Head of caudate nucleus (tissue), 42 donors: ENCODE data around the gene ANGEL2.

Source experiments
- DNase-seq, 42 donors: peaks; one replicate each; pipeline versions ENCODE4 v3.0.0 to v3.0.0-alpha.2; 2020 to 2021; ENCODE audit warnings: mixed read lengths in 7 of 42
- intact Hi-C: fragments of 100-400 bp; cut with DNase I; formaldehyde crosslinking; loops from one replicate; pipeline ENCODE4 v1.15.0; 2022

The ANGEL2 gene

GRCh38 chr1:212959266-212960220 lies 56.1 kb downstream of the ANGEL2 start:
- intact Hi-C loops: no loop called here
- DNase-seq: no peak

GRCh38 chr1:212958175-212958574 lies 57.5 kb downstream of the ANGEL2 start:
- no peak for DNase-seq
- intact Hi-C loops: no loop called here

- DNase-seq: no peak
- intact Hi-C loops: no loop called here
Measured at GRCh38 chr1:212957546-212957945, 58.1 kb downstream of the ANGEL2 start.

GRCh38 chr1:212955961-212956620 lies 59.6 kb downstream of the ANGEL2 start:
- intact Hi-C loops: no loop called here
- no peak for DNase-seq

- DNase-seq: no peak
- intact Hi-C loops: no loop called here
Measured at GRCh38 chr1:212955098-212955497, 60.6 kb downstream of the ANGEL2 start.

GRCh38 chr1:212954514-212954913 lies 61.2 kb downstream of the ANGEL2 start:
- no peak for DNase-seq
- intact Hi-C loops: no loop called here

GRCh38 chr1:212953321-212953720 lies 62.3 kb downstream of the ANGEL2 start:
- intact Hi-C loops: no loop called here
- DNase-seq: no peak

GRCh38 chr1:212952641-212952976 lies 63.1 kb downstream of the ANGEL2 start:
- no peak for DNase-seq
- intact Hi-C loops: no loop called here

- no peak for DNase-seq
- intact Hi-C loops: no loop called here
Measured at GRCh38 chr1:212951947-212952640, 63.6 kb downstream of the ANGEL2 start.

- intact Hi-C loops: no loop called here
- peak in 24 of 42 donors; percentile 8 to 49 (median 18) for DNase-seq
Measured at GRCh38 chr1:212951126-212951946, 64.3 kb downstream of the ANGEL2 start.

- DNase-seq: peak; percentile 77 to 96 (median 90)
Measured at GRCh38 chr1:212950243-212951125, 65.2 kb downstream of the ANGEL2 start, which contains the start of gene VASH2. Gene VASH2, plus strand, starts transcription at chr1:212950541. Its CDS starts 1,002 bp downstream, at chr1:212951543.

GRCh38 chr1:212949771-212950170 lies 65.9 kb downstream of the ANGEL2 start:
- intact Hi-C loops: no loop called here

More at GRCh38 chr1:212950243-212951125, 65.2 kb downstream of the ANGEL2 start, which contains the start of gene VASH2:
- intact Hi-C loops: no loop called here

GRCh38 chr1:212946872-212947271 lies 68.8 kb downstream of the ANGEL2 start:
- intact Hi-C loops: no loop called here
- no peak for DNase-seq

More at GRCh38 chr1:212949771-212950170, 65.9 kb downstream of the ANGEL2 start:
- no peak for DNase-seq

GRCh38 chr1:212945463-212946160 lies 70.1 kb downstream of the ANGEL2 start:
- intact Hi-C loops: no loop called here
- no peak for DNase-seq

- DNase-seq: no peak
- intact Hi-C loops: no loop called here
Measured at GRCh38 chr1:212945056-212945455, 70.6 kb downstream of the ANGEL2 start.

GRCh38 chr1:212944229-212944901 lies 71.3 kb downstream of the ANGEL2 start:
- intact Hi-C loops: no loop called here
- DNase-seq: no peak

- no peak for DNase-seq
- intact Hi-C loops: no loop called here
Measured at GRCh38 chr1:212943393-212943710, 72.3 kb downstream of the ANGEL2 start.
